ENCODE data around the gene PPFIA1. TPM values are rescaled to one million over a fixed set of nuclear protein-coding genes. Genes with fewer than 3 reads are reported as not detected.
A peak's percentile ranks its signal among the peaks of the same experiment; 100 is the strongest.

PPFIA1 gene
- total RNA-seq, 1 donor from 2014 or later = 29.3 TPM

DNA sequence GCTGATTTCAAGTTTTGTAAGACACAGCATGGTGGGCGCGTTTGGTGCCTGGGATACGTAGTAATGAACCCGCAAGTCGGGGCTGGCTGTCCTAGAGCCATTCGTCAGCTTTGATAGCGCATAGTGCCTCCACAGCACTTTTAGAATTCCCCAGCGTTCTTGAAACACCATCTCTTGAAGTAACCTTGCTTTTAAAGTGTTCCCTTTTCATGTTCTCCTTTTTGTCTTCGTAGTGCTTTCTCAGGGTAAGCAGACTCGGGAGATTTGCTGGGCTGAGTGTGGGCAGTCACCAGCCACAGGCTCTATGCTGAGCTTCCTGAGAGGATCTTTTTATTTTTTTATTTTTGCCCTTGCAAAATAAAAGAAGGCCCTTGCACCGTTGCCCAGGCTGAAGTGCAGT, 88.3 kb downstream of the PPFIA1 start:
- intact Hi-C loops (cut with DNase I) = loop anchor here (1.0 kb wide), 1 partner anchor 40 kb away; the partner anchor contains the start of gene CTTN
- Histone ChIP-seq H3K4me1 (peaks cover 4 to 13% of the 10 kb centered on the region in 2 donors), H3K4me3 (no peak overlapping the region), H3K27me3 (no peaks in the 10 kb centered on the region), H3K9me3 (no peaks in the 10 kb centered on the region), H3K27ac (peak overlapping the region in 1 of 2 donors; percentile 67), H3K36me3 (peaks cover 36 to 40% of the 10 kb centered on the region in 2 donors)
- TF ChIP-seq, protein P1, sequence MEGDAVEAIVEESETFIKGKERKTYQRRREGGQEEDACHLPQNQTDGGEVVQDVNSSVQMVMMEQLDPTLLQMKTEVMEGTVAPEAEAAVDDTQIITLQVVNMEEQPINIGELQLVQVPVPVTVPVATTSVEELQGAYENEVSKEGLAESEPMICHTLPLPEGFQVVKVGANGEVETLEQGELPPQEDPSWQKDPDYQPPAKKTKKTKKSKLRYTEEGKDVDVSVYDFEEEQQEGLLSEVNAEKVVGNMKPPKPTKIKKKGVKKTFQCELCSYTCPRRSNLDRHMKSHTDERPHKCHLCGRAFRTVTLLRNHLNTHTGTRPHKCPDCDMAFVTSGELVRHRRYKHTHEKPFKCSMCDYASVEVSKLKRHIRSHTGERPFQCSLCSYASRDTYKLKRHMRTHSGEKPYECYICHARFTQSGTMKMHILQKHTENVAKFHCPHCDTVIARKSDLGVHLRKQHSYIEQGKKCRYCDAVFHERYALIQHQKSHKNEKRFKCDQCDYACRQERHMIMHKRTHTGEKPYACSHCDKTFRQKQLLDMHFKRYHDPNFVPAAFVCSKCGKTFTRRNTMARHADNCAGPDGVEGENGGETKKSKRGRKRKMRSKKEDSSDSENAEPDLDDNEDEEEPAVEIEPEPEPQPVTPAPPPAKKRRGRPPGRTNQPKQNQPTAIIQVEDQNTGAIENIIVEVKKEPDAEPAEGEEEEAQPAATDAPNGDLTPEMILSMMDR (IDR thresholded peaks at IDR 0.05) = no peak
- DNase-seq (ENCODE audit: low spot score in 2 of 2) = no peak

DNA sequence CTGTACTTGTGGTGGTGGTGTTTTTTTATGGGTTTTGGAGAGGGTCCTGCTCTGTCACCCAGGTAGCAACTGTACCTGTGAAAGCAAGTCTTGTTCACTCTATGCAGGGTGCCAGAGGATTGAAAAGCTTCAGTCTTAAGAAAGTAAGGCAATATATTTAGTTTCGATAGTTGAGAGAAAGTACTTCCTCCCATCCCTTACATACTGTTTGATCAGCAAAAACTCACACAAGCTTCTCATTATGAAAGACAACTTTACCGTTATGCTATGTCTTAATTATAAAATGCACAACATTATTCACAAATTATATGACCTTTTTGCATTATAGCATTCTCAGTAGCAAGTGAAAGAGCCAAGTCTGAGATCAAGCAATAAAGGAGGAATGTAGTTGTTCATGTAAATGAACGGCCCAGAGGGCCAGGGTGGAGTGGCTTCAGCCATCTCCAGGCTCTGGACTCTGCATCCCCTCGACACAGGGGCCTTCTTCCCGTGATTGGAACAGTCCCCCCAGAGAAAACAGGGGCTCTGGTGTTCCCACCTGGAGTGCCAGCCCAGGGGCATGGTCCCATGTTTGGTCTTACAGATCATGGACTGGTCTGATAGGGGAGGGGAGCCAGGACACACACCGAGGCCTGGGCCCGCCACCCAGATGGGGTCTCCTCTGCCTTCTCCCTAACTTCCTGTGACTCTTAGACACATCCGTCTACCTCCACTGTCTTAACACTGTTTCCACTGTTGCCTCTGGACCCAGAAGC, 89.1 kb downstream of the PPFIA1 start:
- DNase-seq (ENCODE audit: low spot score in 2 of 2) = no peak
- H3K36me3 ChIP-seq = peaks cover 28 to 31% of the 10 kb centered on the region in 2 donors
- no peak overlapping the region for H3K27ac ChIP-seq
- H3K4me3 ChIP-seq = no peak overlapping the region
- no peaks in the 10 kb centered on the region for H3K9me3 ChIP-seq
- H3K27me3 ChIP-seq = no peaks in the 10 kb centered on the region
- intact Hi-C loops (cut with DNase I) = no loop called here
- TF ChIP-seq, protein P1 (IDR thresholded peaks at IDR 0.05) = no peak
- peaks cover 4 to 21% of the 10 kb centered on the region in 2 donors for H3K4me1 ChIP-seq

- no peaks in the 10 kb centered on the region for H3K27me3 ChIP-seq
- peaks cover 7 to 25% of the 10 kb centered on the region in 2 donors for H3K4me1 ChIP-seq
- peaks cover 22 to 25% of the 10 kb centered on the region in 2 donors for H3K36me3 ChIP-seq
- no peaks in the 10 kb centered on the region for H3K9me3 ChIP-seq
- TF ChIP-seq, protein P1 (IDR thresholded peaks at IDR 0.05) = no peak
- no peak overlapping the region for H3K27ac ChIP-seq
- DNase-seq (ENCODE audit: low spot score in 2 of 2) = no peak
- no peak overlapping the region for H3K4me3 ChIP-seq
- intact Hi-C loops (cut with DNase I) = no loop called here
These were observed 89.7 kb downstream of the PPFIA1 start for GRCh38 chr11:70360211-70360610.

GRCh38 chr11:70364178-70364577, 93.7 kb downstream of the PPFIA1 start:
- no peak for DNase-seq (ENCODE audit: low spot score in 2 of 2)
- H3K27ac ChIP-seq = peak overlapping the region; percentile 55 to 62
- no peak overlapping the region for H3K4me3 ChIP-seq
- no peaks in the 10 kb centered on the region for H3K27me3 ChIP-seq
- peaks cover 4 to 6% of the 10 kb centered on the region in 2 donors for H3K36me3 ChIP-seq
- intact Hi-C loops (cut with DNase I) = no loop called here
- no peaks in the 10 kb centered on the region for H3K9me3 ChIP-seq
- TF ChIP-seq, protein P1 (IDR thresholded peaks at IDR 0.05) = no peak
- peaks cover 7 to 21% of the 10 kb centered on the region in 2 donors for H3K4me1 ChIP-seq

DNA sequence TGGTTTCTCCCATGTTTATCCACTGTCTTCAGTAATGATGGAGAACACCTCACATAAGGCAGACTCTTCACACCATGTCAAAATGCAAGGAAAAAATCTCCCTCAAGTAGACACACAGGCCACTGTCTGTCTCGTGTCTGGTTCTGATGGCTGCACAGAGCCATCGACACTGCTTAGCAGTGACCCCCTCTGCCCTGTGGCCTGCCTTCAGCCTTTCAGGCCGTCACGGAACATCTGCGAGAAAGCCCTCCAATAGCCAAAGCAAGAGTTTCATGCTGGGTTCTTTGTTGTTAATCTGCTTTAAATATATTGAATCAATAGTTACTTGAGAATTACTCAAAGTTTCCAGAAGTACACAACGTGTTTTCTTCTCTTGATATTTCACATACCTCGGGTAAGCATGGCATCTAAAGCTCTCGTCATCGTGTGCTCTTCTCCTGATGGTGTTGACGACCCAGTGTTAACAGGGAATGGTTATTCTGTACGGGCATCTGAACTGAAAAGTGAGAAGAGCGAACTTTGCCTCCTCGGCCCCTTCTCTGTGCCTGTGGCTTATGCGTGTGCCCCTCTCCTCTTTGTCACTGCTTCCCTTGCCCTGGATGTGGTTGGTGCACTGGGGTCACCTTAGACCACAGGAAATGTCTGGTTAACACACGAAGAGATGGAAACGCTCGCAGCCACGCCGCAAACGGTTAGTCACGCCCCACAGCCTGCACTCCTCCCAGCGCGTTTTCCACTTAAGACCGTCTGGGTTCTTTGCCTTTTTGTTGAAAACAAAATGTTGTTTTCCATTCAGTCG, 94.5 kb downstream of the PPFIA1 start:
- Histone ChIP-seq H3K27me3 (no peaks in the 10 kb centered on the region), H3K36me3 (peaks cover 4 to 6% of the 10 kb centered on the region in 2 donors), H3K4me1 (peaks cover 7 to 21% of the 10 kb centered on the region in 2 donors), H3K27ac (peak overlapping the region; percentile 55 to 62), H3K4me3 (peak overlapping the region in 1 of 2 donors; percentile 35), H3K9me3 (no peaks in the 10 kb centered on the region)
- TF ChIP-seq, protein P1 (IDR thresholded peaks at IDR 0.05) = no peak
- DNase-seq (ENCODE audit: low spot score in 2 of 2) = no peak
- intact Hi-C loops (cut with DNase I) = no loop called here
